GM12878 (cell line): ENCODE results near the gene CNPPD1. TPM values are rescaled to one million over a fixed set of nuclear protein-coding genes. Genes with fewer than 3 reads are reported as not detected.

Experiments
- BACH1 ChIP-seq: fragments of 450-650 bp; IDR thresholded peaks from 2 replicates; pipeline ENCODE4 v1.6.1; 2017; ENCODE audit warnings: mild to moderate bottlenecking, borderline replicate concordance
- CBX3 ChIP-seq: fragments of 200-600 bp; sonication (generic); IDR thresholded peaks from 2 replicates; pipeline ENCODE4 v1.6.1; 2016; ENCODE audit warnings: low read depth, borderline replicate concordance
- CUX1 ChIP-seq: IDR thresholded peaks from 2 replicates; pipeline ENCODE4 v1.6.1; 2012; ENCODE audit warnings: improper control_type of control experiment, low read depth, low read length; ENCODE audit not compliant: insufficient replicate concordance
- IRF3 ChIP-seq: fragments of 450-650 bp; IDR thresholded peaks from 2 replicates; pipeline ENCODE4 v1.6.1; 2014; ENCODE audit warnings: mild to moderate bottlenecking
- IRF4 ChIP-seq: IDR thresholded peaks from 2 replicates; pipeline ENCODE4 v1.6.1; 2011; ENCODE audit warnings: low read depth, low read length
- JUNB ChIP-seq: IDR thresholded peaks from 2 replicates; pipeline ENCODE4 v1.6.1; 2016; ENCODE audit warnings: antibody characterized with exemption, mild to moderate bottlenecking
- MYC ChIP-seq: IDR thresholded peaks from 2 replicates; pipeline ENCODE4 v1.6.1; 2011; ENCODE audit warnings: mild to moderate bottlenecking, low read length, moderate library complexity, inconsistent platforms; ENCODE audit not compliant: insufficient read depth, insufficient replicate concordance, insufficient read length, severe bottlenecking
- NFXL1 ChIP-seq: fragments of 450-650 bp; IDR thresholded peaks from 2 replicates; pipeline ENCODE4 v1.6.1; 2017; ENCODE audit warnings: antibody characterized with exemption, mild to moderate bottlenecking, borderline replicate concordance
- NKRF ChIP-seq: fragments of 450-650 bp; conservative IDR thresholded peaks from 2 replicates; pipeline ENCODE4 v1.6.1; 2017; ENCODE audit warnings: mild to moderate bottlenecking, moderate library complexity
- NR2C1 ChIP-seq: fragments of 450-650 bp; IDR thresholded peaks from 2 replicates; pipeline ENCODE4 v1.6.1; 2017; ENCODE audit warnings: antibody characterized with exemption, mild to moderate bottlenecking, moderate library complexity
- NRF1 ChIP-seq: conservative IDR thresholded peaks from 2 replicates; pipeline ENCODE4 v1.6.1; 2011; ENCODE audit warnings: mild to moderate bottlenecking, low read depth, low read length, improper control_type of control experiment
- PKNOX1 ChIP-seq: fragments of 450-650 bp; IDR thresholded peaks from 2 replicates; pipeline ENCODE4 v1.6.1; 2016; ENCODE audit warnings: mild to moderate bottlenecking
- SMAD5 ChIP-seq: IDR thresholded peaks from 2 replicates; pipeline ENCODE4 v1.6.1; 2016; ENCODE audit warnings: antibody characterized with exemption, low read depth
- TCF12 ChIP-seq: IDR thresholded peaks from 2 replicates; pipeline ENCODE4 v1.6.1; 2011; ENCODE audit warnings: low read depth, mild to moderate bottlenecking, low read length
- YBX1 ChIP-seq: fragments of 450-650 bp; IDR thresholded peaks from 2 replicates; pipeline ENCODE4 v1.6.1; 2016; ENCODE audit warnings: antibody characterized with exemption
- ZBTB40 ChIP-seq: fragments of 450-650 bp; IDR thresholded peaks from 2 replicates; pipeline ENCODE4 v1.6.1; 2016; ENCODE audit warnings: mild to moderate bottlenecking, moderate library complexity, borderline replicate concordance
- polyA plus RNA-seq, 11 experiments: library from polyadenylated mRNA; depleted of rRNA in 4 of 11; unstranded in 6 of 11; stranded (reverse) in 5 of 11; fragments of >200 nt; fragmentation: Nextera tagmentation in 4 of 11; fragmentation: Illumina TruSeq in 1 of 11; extraction: Ambion mirVana in 4 of 11; extraction: Trizol in 1 of 11; gene quantifications; 1 replicate in 1 of 11; 2 replicates in 10 of 11; pipeline versions ENCODE4 v1.2.1 to v1.2.3, GENCODE V29; 2011 to 2016; ENCODE audit warnings: inconsistent platforms in 2 of 11, missing spikeins in 2 of 11, low read depth in 1 of 11
- total RNA-seq, 4 experiments: library from RNA; depleted of rRNA in 3 of 4; stranded (reverse); fragments of >200 nt in 3 of 4; fragmentation: Illumina TruSeq in 1 of 4; extraction: Trizol in 1 of 4; gene quantifications; 2 replicates each; pipeline versions ENCODE4 v1.2.1 to v1.2.3, GENCODE V29; 2013 to 2021

CNPPD1 gene
- total and polyA plus RNA-seq, 10 of the 15 experiments (the other 5 are each of a cell fraction or from before 2014, with no cell fraction given) = 12.2 to 86.6 (median 43.4) TPM

GRCh38 chr2:219160186-219161017 lies 16.3 kb downstream of the CNPPD1 start, which contains the start of gene NHEJ1 (continued):
- TF ChIP-seq NKRF (peak; percentile 72), MYC (no peak), NFXL1 (no peak), BACH1 (no peak), IRF4 (no peak), TCF12 (no peak), NRF1 (no peak), SMAD5 (no peak), CBX3 (no peak), CUX1 (no peak), YBX1 (no peak), NR2C1 (no peak), ZBTB40 (no peak), PKNOX1 (no peak), JUNB (no peak), IRF3 (no peak)
